Neural crest cell (in vitro differentiated cells): Measurements from ENCODE around the gene CTSE. TPM values are rescaled to one million over a fixed set of nuclear protein-coding genes. Genes with fewer than 3 reads are reported as not detected.

Experiments used
- DNase-seq: peaks from one replicate; pipeline ENCODE4 v3.0.0; 2021; ENCODE audit warnings: low read depth, mixed read lengths, low spot score
- H3K27ac Mint-ChIP-seq: one replicate; pipeline ENCODE4 v1.8.0; 2021; ENCODE audit warnings: mild to moderate bottlenecking, mixed read lengths; ENCODE audit not compliant: unreplicated experiment
- H3K27me3 Mint-ChIP-seq: 2 replicates; pipeline ENCODE4 v1.8.0; 2021; ENCODE audit warnings: low read depth, mild to moderate bottlenecking, mixed read lengths
- H3K36me3 Mint-ChIP-seq: 2 replicates; pipeline ENCODE4 v1.8.0; 2021; ENCODE audit warnings: low read depth, mild to moderate bottlenecking, mixed read lengths
- H3K4me1 Mint-ChIP-seq: 2 replicates; pipeline ENCODE4 v1.8.0; 2021; ENCODE audit warnings: mixed read lengths
- H3K4me3 Mint-ChIP-seq: one replicate; pipeline ENCODE4 v1.8.0; 2021; ENCODE audit warnings: mild to moderate bottlenecking, mixed read lengths
- H3K9me3 Mint-ChIP-seq: 2 replicates; pipeline ENCODE4 v1.8.0; 2021; ENCODE audit warnings: mixed read lengths
- CTCF ChIP-seq: fragments of 200-600 bp; sonication (generic); conservative IDR thresholded peaks from 2 replicates; pipeline ENCODE4 v1.5.0; 2021; ENCODE audit warnings: antibody characterized with exemption, mild to moderate bottlenecking
- total RNA-seq: library from RNA; stranded (reverse); gene quantifications from 2 replicates; pipeline ENCODE4 v1.2.1, GENCODE V29; 2021

Gene CTSE
- total RNA-seq, 1 donor from 2014 or later: not detected

- Mint-ChIP-seq H3K27ac (peak overlapping the region; percentile 89), H3K9me3 (peaks cover 14% of the 10 kb centered on the region)
Observed at GRCh38 chr1:205994346-205994745, 29.3 kb downstream of the CTSE start.

GRCh38 chr1:205993068-205993467 is 30.6 kb downstream of the CTSE start:
- Mint-ChIP-seq H3K9me3 (peaks cover 11% of the 10 kb centered on the region), H3K4me1 (peaks cover 48% of the 10 kb centered on the region), H3K36me3 (peaks cover 11% of the 10 kb centered on the region), H3K27me3 (no peaks in the 10 kb centered on the region), H3K4me3 (no peak overlapping the region), H3K27ac (peak overlapping the region; percentile 69)
- TF ChIP-seq CTCF: no peak
- no peak for DNase-seq

More at GRCh38 chr1:205994346-205994745, 29.3 kb downstream of the CTSE start:
- Mint-ChIP-seq H3K4me1 (peaks cover 59% of the 10 kb centered on the region), H3K4me3 (peak overlapping the region; percentile 78), H3K27me3 (no peaks in the 10 kb centered on the region), H3K36me3 (peaks cover 11% of the 10 kb centered on the region)
- TF ChIP-seq CTCF: no peak
- DNase-seq: peak; percentile 68

GRCh38 chr1:205992218-205992882 is 31.3 kb downstream of the CTSE start:
- TF ChIP-seq CTCF: no peak
- no peaks in the 10 kb centered on the region for H3K27me3 Mint-ChIP-seq
- DNase-seq: no peak
- H3K4me3 Mint-ChIP-seq: no peak overlapping the region
- peaks cover 11% of the 10 kb centered on the region for H3K9me3 Mint-ChIP-seq
- H3K27ac Mint-ChIP-seq: no peak overlapping the region
- peaks cover 11% of the 10 kb centered on the region for H3K36me3 Mint-ChIP-seq
- H3K4me1 Mint-ChIP-seq: peaks cover 41% of the 10 kb centered on the region

- Mint-ChIP-seq H3K27me3 (no peaks in the 10 kb centered on the region), H3K27ac (no peak overlapping the region), H3K36me3 (peaks cover 11% of the 10 kb centered on the region), H3K4me1 (peaks cover 37% of the 10 kb centered on the region), H3K4me3 (no peak overlapping the region), H3K9me3 (peaks cover 9% of the 10 kb centered on the region)
- DNase-seq: no peak
- TF ChIP-seq CTCF: no peak
Observed at GRCh38 chr1:205991237-205991636, 32.5 kb downstream of the CTSE start.

- Mint-ChIP-seq H3K4me3 (no peak overlapping the region), H3K27ac (no peak overlapping the region), H3K27me3 (no peaks in the 10 kb centered on the region), H3K36me3 (peaks cover 11% of the 10 kb centered on the region), H3K4me1 (peaks cover 32% of the 10 kb centered on the region), H3K9me3 (peaks cover 9% of the 10 kb centered on the region)
- DNase-seq: no peak
- no peak for TF ChIP-seq CTCF
Observed at GRCh38 chr1:205990226-205990625, 33.5 kb downstream of the CTSE start.
